GM13977 (cell line): ENCODE measurements around the gene GNL3.
"Not testable (repeated sequence)": the region's sequence is repeated elsewhere in the genome, so short reads cannot be mapped to it uniquely, and the experiment has no call there.

Experiments
- DNase-seq: peaks from one replicate; pipeline ENCODE4 v3.0.0; 2012; ENCODE audit warnings: low spot score
- in situ Hi-C: fragments of 300-500 bp; cut with MboI; formaldehyde crosslinking; loops from one replicate; pipeline ENCODE4 v1.12.0; 2022; ENCODE audit warnings: low sequenced_read_pairs, low pct_unique_long_range_greater_than_20kb, mixed read lengths, inconsistent platforms; ENCODE audit not compliant: unreplicated experiment
- TF ChIP-seq, protein P1 (sequence below): IDR thresholded peaks from 2 replicates; pipeline ENCODE4 v1.5.1; 2012; ENCODE audit warnings: mild to moderate bottlenecking, control low read depth; ENCODE audit not compliant: insufficient read depth; ENCODE audit errors: extremely low read depth, missing control alignments

The GNL3 gene

DNA sequence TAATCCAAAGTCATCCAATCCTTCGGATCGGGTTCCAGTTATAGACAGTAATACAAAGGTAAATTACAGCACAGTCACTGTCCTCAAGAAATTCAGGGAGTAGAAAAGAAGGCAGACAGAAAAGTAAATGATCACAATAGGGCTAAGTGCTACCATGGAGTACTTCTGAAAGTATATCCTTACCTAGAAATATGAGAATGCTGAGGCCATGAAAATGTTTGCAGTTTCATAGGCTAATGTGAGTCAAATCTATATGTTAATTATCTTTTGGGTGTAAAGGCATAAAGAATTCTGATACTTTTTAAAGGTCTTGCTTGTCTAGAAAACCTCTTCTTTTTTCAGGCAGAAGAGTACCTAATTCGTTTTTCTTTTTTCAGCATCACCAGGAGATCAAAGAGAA, 29.9 kb upstream of the GNL3 start:
- in situ Hi-C loops: no loop called here
- TF ChIP-seq, protein P1, sequence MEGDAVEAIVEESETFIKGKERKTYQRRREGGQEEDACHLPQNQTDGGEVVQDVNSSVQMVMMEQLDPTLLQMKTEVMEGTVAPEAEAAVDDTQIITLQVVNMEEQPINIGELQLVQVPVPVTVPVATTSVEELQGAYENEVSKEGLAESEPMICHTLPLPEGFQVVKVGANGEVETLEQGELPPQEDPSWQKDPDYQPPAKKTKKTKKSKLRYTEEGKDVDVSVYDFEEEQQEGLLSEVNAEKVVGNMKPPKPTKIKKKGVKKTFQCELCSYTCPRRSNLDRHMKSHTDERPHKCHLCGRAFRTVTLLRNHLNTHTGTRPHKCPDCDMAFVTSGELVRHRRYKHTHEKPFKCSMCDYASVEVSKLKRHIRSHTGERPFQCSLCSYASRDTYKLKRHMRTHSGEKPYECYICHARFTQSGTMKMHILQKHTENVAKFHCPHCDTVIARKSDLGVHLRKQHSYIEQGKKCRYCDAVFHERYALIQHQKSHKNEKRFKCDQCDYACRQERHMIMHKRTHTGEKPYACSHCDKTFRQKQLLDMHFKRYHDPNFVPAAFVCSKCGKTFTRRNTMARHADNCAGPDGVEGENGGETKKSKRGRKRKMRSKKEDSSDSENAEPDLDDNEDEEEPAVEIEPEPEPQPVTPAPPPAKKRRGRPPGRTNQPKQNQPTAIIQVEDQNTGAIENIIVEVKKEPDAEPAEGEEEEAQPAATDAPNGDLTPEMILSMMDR: no peak
- no peak for DNase-seq

DNA sequence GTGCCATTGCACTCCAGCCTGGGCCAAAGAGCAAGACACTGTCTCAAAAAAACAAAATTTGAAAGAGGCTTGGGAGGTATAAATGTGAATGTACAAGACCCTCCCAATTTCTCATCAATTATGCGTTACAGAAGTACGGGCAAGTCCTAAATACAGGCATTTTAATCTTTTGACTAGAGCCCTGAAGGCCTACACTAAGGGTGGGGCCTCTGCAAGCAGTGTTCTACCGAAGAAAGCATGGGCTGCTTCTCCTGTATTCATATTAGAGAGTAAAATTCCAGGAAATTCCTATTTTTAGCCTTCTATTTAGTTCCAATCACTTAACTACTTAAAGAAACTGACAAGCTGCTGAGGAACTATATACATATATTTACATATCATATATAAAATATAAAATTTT, 25.8 kb upstream of the GNL3 start:
- DNase-seq: no peak
- TF ChIP-seq, protein P1: no peak
- in situ Hi-C loops: no loop called here

DNA sequence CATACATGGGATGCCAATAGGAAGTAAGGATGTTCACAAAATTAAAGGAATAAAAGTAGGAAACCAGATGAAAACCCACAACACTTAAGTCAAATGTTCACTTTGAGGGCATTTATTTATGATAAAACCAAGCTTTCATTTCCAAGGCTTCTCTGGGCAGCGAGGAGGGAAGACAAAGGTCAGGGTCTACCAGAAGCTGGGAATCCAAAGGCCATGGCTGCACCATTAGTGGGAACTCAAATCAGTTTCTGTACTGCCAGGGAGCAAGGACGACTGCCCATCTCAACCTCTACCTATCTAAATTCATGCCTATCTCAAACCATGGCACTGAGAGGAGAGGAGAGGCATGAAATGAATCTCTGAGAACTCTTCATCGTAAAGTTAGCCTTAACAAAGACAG, 22.7 kb upstream of the GNL3 start:
- TF ChIP-seq, protein P1: no peak
- in situ Hi-C loops: no loop called here
- no peak for DNase-seq

DNA sequence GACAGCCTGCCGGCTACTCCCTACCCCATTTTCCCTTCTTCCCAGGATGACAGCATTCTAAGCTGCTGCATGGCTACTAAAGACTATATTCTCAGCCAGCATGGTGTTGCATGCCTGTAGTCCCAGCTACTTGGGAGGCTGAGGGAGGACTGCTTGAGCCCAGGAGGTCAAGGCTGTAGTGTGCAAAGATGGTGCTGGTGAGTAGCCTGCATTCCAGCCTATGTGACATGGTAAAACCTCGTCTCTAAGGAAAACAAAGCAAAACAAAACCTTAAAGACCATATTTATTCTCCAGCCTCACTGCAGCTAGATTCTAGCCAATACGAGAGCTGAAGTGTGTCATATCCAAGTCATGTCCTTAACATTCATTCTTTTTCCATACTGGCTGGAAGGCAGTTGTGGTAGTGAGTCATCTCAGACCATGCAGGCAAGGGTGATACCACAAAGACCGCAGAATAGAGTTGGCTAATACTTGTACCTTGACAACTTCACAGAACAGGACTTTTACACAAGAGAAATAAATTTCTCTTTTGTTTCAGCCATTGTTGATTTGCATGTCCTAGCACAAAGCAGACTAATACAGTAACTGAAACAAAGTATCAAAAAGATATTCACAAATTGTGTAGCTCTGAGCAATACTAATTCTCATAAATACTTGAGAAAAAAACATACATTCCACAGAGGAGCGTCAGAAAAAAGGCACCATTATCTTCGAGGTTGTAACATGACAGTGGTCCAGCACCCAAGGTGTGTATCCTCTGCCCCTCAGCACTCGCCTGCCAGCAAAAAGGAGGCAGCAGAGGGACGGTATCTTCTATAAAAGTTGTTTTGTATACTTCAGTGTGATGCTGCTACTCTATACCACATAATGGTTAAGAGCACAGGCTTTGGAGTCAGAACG, 15.0 kb upstream of the GNL3 start:
- DNase-seq: peak; percentile 46
- in situ Hi-C loops: no loop called here

DNA sequence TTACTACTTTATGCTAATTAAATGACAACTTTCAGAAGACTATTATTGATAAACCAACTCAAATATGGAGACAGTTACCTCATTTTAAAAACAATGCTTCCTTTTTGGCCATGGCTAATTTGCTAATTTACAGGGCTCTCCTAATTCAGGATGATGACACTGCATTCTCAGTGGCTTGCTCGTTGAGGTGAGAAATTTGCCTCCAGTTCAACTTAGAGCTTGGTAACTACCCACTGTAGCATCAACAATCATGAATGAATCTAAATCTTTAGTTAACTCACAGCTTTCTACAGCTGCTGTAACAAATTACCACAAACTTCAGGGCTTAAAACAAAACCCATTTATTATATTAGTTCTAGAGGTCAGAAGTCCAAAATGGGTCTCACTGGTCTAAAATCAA, 14.2 kb upstream of the GNL3 start:
- DNase-seq: no peak
- TF ChIP-seq, protein P1: no peak
- in situ Hi-C loops: no loop called here

More for the DNA sequence above, 15.0 kb upstream of the GNL3 start:
- TF ChIP-seq, protein P1: no peak

DNA sequence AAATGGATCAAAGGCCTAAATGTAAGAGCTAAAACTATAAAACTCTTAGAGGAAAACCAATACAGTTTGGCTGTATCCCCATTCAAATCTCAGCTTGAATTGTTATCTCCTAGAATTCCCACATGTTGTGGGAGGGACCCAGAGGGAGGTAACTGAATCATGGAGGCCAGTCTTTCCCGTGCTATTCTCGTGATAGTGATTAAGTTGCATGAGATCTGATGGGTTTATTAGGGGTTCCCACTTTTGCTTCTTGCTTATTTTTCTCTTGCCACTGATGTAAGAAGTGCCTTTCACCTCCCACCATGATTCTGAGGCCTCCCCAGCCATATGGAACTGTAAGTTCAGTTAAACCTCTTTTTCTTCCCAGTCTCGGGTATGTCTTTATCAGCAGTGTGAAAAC, 9.6 kb upstream of the GNL3 start:
- in situ Hi-C loops, DNase-seq: not testable (repeated sequence)
